K562 (cell line): ENCODE data around the gene HAL.

ENCODE experiments used
- CBFA2T2 ChIP-seq: fragments of 450-650 bp; conservative IDR thresholded peaks from 2 replicates; pipeline ENCODE4 v1.6.1; 2017; ENCODE audit warnings: mild to moderate bottlenecking
- CREB1 ChIP-seq, 2 experiments: sonication (generic) in 1 of 2; formaldehyde crosslinking in 1 of 2; IDR thresholded peaks; 2 replicates each; pipeline versions ENCODE4 v1.6.1 to v1.8.0; 2012 to 2022; ENCODE audit warnings: inconsistent platforms in 1 of 2, mild to moderate bottlenecking in 1 of 2, missing genetic modification reagents in 1 of 2, moderate library complexity in 1 of 2
- JUND ChIP-seq, 2 experiments: IDR thresholded peaks; 2 replicates in 1 of 2; 3 replicates in 1 of 2; pipeline ENCODE4 v1.6.1; 2011; ENCODE audit warnings: borderline replicate concordance in 2 of 2, low read depth in 2 of 2, low read length in 2 of 2, improper control_type of control experiment in 1 of 2, missing biosample characterization in 1 of 2, missing genetic modification characterization in 1 of 2, missing genetic modification reagents in 1 of 2
- MAZ ChIP-seq, 2 experiments: fragments of 450-650 bp in 1 of 2; sonication (generic) in 1 of 2; formaldehyde crosslinking; IDR thresholded peaks in 1 of 2; conservative IDR thresholded peaks in 1 of 2; 2 replicates each; pipeline versions ENCODE4 v1.4.0 to v1.5.0; 2020; ENCODE audit warnings: mild to moderate bottlenecking in 1 of 2, missing genetic modification reagents in 1 of 2
- MTF1 ChIP-seq: fragments of 250-450 bp; sonication (Bioruptor Pico); IDR thresholded peaks from 2 replicates; pipeline ENCODE4 v1.9.0; 2021; ENCODE audit warnings: moderate library complexity, mild to moderate bottlenecking, inconsistent platforms, borderline replicate concordance
- MYC ChIP-seq, 2 experiments: fragments of 250-450 bp in 1 of 2; sonication (Bioruptor Pico) in 1 of 2; IDR thresholded peaks; 2 replicates each; pipeline versions ENCODE4 v1.5.1 to v1.6.1; 2012 to 2021; ENCODE audit warnings: low read depth in 2 of 2, borderline replicate concordance in 1 of 2, improper control_type of control experiment in 1 of 2, low read length in 1 of 2, mild to moderate bottlenecking in 1 of 2, moderate library complexity in 1 of 2
- NCOA2 ChIP-seq, 2 experiments: fragments of 450-650 bp; IDR thresholded peaks; 2 replicates each; pipeline ENCODE4 v1.6.1; 2018; ENCODE audit warnings: mild to moderate bottlenecking in 2 of 2, moderate library complexity in 1 of 2; ENCODE audit not compliant: partially characterized antibody in 2 of 2
- PML ChIP-seq: IDR thresholded peaks from 2 replicates; pipeline ENCODE4 v1.6.1; 2012; ENCODE audit warnings: low read length, inconsistent platforms
- RFX1 ChIP-seq: fragments of 450-650 bp; IDR thresholded peaks from 2 replicates; pipeline ENCODE4 v1.6.1; 2016; ENCODE audit warnings: mild to moderate bottlenecking, moderate library complexity
- RFX7 ChIP-seq: fragments of 250-450 bp; sonication (Bioruptor Pico); IDR thresholded peaks from 2 replicates; pipeline ENCODE4 v1.5.1; 2021; ENCODE audit warnings: mild to moderate bottlenecking
- TEAD4 ChIP-seq, 2 experiments: sonication (generic) in 1 of 2; formaldehyde crosslinking in 1 of 2; IDR thresholded peaks; 2 replicates each; pipeline versions ENCODE4 v1.6.1 to v1.8.0; 2012 to 2022; ENCODE audit warnings: borderline replicate concordance in 1 of 2, inconsistent platforms in 1 of 2, low read length in 1 of 2, mild to moderate bottlenecking in 1 of 2, missing genetic modification reagents in 1 of 2
- ZNF175 ChIP-seq: fragments of 200-800 bp; sonication (Bioruptor generic); IDR thresholded peaks from 2 replicates; pipeline ENCODE4 v1.6.1; 2016; ENCODE audit warnings: low read depth, mild to moderate bottlenecking, missing genetic modification characterization, missing compliant biosample characterization
- ZNF24 ChIP-seq: fragments of 450-650 bp; IDR thresholded peaks from 2 replicates; pipeline ENCODE4 v1.6.1; 2016
- TF ChIP-seq, protein P1 (sequence below): sonication (generic); formaldehyde crosslinking; IDR thresholded peaks from 2 replicates; pipeline ENCODE4 v1.8.1; 2023; ENCODE audit warnings: mild to moderate bottlenecking, missing genetic modification reagents

DNA sequence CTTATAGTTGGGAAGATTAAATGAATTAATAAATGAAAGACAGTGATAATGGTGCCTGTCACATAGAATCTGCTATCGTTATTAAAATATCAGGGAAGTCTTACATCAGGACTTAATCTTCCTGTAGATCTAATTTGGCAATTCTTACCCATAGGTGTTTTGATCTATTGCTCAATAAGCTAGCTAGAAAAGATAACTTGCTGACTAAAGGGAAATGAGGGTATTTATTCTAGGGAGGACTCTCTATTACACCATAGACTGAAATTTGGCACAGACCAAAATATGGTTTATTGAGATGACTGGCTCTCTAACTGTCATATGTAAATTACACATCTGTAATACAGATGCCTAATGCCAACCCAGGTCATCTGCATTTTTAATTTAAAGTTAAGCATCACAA, 11.5 kb downstream of the HAL start:
- TF ChIP-seq PML (no peak), TEAD4 (IDR thresholded peaks at IDR 0.05; ENCODE audit: low read length) (no peak), TEAD4 (CRISPR knock-in tag; IDR thresholded peaks at IDR 0.05; ENCODE audit: borderline replicate concordance) (no peak), MTF1 (no peak), MAZ (CRISPR knock-in tag; conservative IDR thresholded peaks at IDR 0.05 in 1 of 2, IDR thresholded peaks at IDR 0.05 in 1 of 2) (no peak), CREB1 (IDR thresholded peaks at IDR 0.05) (no peak), CREB1 (CRISPR knock-in tag; IDR thresholded peaks at IDR 0.05) (no peak), RFX1 (no peak), JUND (IDR thresholded peaks at IDR 0.05; ENCODE audit: borderline replicate concordance, low read depth, low read length) (no peak), JUND (tag; IDR thresholded peaks at IDR 0.05; ENCODE audit: borderline replicate concordance, low read depth, low read length) (no peak), RFX7 (CRISPR knock-in tag) (no peak), ZNF24 (no peak), CBFA2T2 (no peak), ZNF175 (CRISPR knock-in tag) (no peak), NCOA2 (IDR thresholded peaks at IDR 0.05; ENCODE audit: partially characterized antibody in 2 of 2) (no peak), MYC (IDR thresholded peaks at IDR 0.05; ENCODE audit: low read depth, low read length) (no peak), MYC (CRISPR knock-in tag; IDR thresholded peaks at IDR 0.05; ENCODE audit: borderline replicate concordance, low read depth) (no peak)
- TF ChIP-seq, protein P1, sequence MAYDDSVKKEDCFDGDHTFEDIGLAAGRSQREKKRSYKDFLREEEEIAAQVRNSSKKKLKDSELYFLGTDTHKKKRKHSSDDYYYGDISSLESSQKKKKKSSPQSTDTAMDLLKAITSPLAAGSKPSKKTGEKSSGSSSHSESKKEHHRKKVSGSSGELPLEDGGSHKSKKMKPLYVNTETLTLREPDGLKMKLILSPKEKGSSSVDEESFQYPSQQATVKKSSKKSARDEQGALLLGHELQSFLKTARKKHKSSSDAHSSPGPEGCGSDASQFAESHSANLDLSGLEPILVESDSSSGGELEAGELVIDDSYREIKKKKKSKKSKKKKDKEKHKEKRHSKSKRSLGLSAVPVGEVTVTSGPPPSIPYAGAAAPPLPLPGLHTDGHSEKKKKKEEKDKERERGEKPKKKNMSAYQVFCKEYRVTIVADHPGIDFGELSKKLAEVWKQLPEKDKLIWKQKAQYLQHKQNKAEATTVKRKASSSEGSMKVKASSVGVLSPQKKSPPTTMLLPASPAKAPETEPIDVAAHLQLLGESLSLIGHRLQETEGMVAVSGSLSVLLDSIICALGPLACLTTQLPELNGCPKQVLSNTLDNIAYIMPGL (CRISPR knock-in tag), result no peak
